ENCODE data around the gene DNAH2. TPM values are rescaled to one million over a fixed set of nuclear protein-coding genes. Genes with fewer than 3 reads are reported as not detected.

DNAH2 gene
- total and polyA plus RNA-seq, 2 of the 13 experiments (the other 11 are each of a cell fraction or from before 2014, with no cell fraction given), result not detected

GRCh38 chr17:7841915-7842379 is 124.4 kb downstream of the DNAH2 start (continued):
- TF ChIP-seq REST (IDR thresholded peaks at IDR 0.05; ENCODE audit: borderline replicate concordance in 1 of 2, low read depth in 1 of 2, low read length in 2 of 2) (no peak), ZFP37 (CRISPR knock-in tag; IDR thresholded peaks at IDR 0.05; ENCODE audit: borderline replicate concordance) (no peak), ZNF263 (CRISPR knock-in tag; IDR thresholded peaks at IDR 0.05) (no peak), ZNF883 (CRISPR knock-in tag; IDR thresholded peaks at IDR 0.05; ENCODE audit: not compliant biosample characterization) (no peak), FOXP1 (IDR thresholded peaks at IDR 0.05) (no peak), FOXP1 (CRISPR knock-in tag; IDR thresholded peaks at IDR 0.05) (no peak), PHF20 (CRISPR knock-in tag; IDR thresholded peaks at IDR 0.05) (no peak), ZNF431 (CRISPR knock-in tag; IDR thresholded peaks at IDR 0.05; ENCODE audit: borderline replicate concordance, low read depth) (no peak), SP4 (CRISPR knock-in tag; IDR thresholded peaks at IDR 0.05) (peak; percentile 71), ZNF891 (CRISPR knock-in tag; IDR thresholded peaks at IDR 0.05) (peak; percentile 57), ZSCAN22 (CRISPR knock-in tag; IDR thresholded peaks at IDR 0.05) (no peak), MEIS1 (CRISPR knock-in tag; IDR thresholded peaks at IDR 0.05; ENCODE audit: borderline replicate concordance) (peak; percentile 42; the same call in 1 of the 2 replicates), IKZF1 (IDR thresholded peaks at IDR 0.05) (no peak), ZNF18 (CRISPR knock-in tag; IDR thresholded peaks at IDR 0.05; ENCODE audit: insufficient replicate concordance) (peak; percentile 85), IKZF4 (CRISPR knock-in tag; IDR thresholded peaks at IDR 0.05; ENCODE audit: borderline replicate concordance, low read depth, not compliant biosample characterization) (no peak), ATM (IDR thresholded peaks at IDR 0.05; ENCODE audit: borderline replicate concordance) (no peak), EP300 (IDR thresholded peaks at IDR 0.05; ENCODE audit: low read depth in 2 of 2, low read length in 2 of 2) (no peak), EP300 (CRISPR knock-in tag; IDR thresholded peaks at IDR 0.05; ENCODE audit: borderline replicate concordance) (no peak), POLR2AphosphoS5 (IDR thresholded peaks at IDR 0.05; ENCODE audit: low read depth, low read length) (peak; percentile 45; the same call in 1 of the 2 replicates), ZNF574 (CRISPR knock-in tag; IDR thresholded peaks at IDR 0.05) (peak; percentile 51; the same call in 1 of the 2 replicates), MED1 (CRISPR knock-in tag; IDR thresholded peaks at IDR 0.05) (peak; percentile 34; the same call in 1 of the 2 replicates), ZNF33A (CRISPR knock-in tag; IDR thresholded peaks at IDR 0.05; ENCODE audit: borderline replicate concordance) (no peak), KMT2A (CRISPR knock-in tag; IDR thresholded peaks at IDR 0.05) (no peak), POLR2A (IDR thresholded peaks at IDR 0.05; ENCODE audit: insufficient read depth in 1 of 2, low read depth in 2 of 2, low read length in 2 of 2) (peak; percentile 57 to 62; a peak in 3 of 4 replicates), SIN3B (IDR thresholded peaks at IDR 0.05; ENCODE audit: low read length) (no peak)
